Suprapubic skin (tissue), 4 donors: ENCODE results near the gene TET1. TPM values are rescaled to one million over a fixed set of nuclear protein-coding genes. Genes with fewer than 3 reads are reported as not detected.
"Not testable (repeated sequence)": the region's sequence is repeated elsewhere in the genome, so short reads cannot be mapped to it uniquely, and the experiment has no call there.

Experiments used
- DNase-seq, 2 donors: peaks; one replicate each; pipeline ENCODE4 v3.0.0-alpha.2; 2019; ENCODE audit warnings: low spot score in 2 of 2
- H3K27ac ChIP-seq: fragments of 200-600 bp; sonication (generic); one replicate; pipeline ENCODE4 v1.5.1; 2019
- H3K27me3 ChIP-seq: fragments of 200-600 bp; sonication (generic); one replicate; pipeline ENCODE4 v1.5.1; 2019
- H3K36me3 ChIP-seq: fragments of 200-600 bp; sonication (generic); one replicate; pipeline ENCODE4 v1.5.1; 2019
- H3K4me1 ChIP-seq: fragments of 200-600 bp; sonication (generic); one replicate; pipeline ENCODE4 v1.5.1; 2019
- H3K4me3 ChIP-seq: fragments of 200-600 bp; sonication (generic); one replicate; pipeline ENCODE4 v1.5.1; 2019; ENCODE audit warnings: mild to moderate bottlenecking
- H3K9me3 ChIP-seq: fragments of 200-600 bp; sonication (generic); one replicate; pipeline ENCODE4 v1.5.1; 2019
- EP300 ChIP-seq: sonication (generic); formaldehyde crosslinking; IDR thresholded peaks from one replicate; pipeline ENCODE4 v1.6.1; 2017; ENCODE audit warnings: antibody characterized with exemption
- POLR2A ChIP-seq, 2 donors: fragments of 450-650 bp; IDR thresholded peaks; one replicate each; pipeline ENCODE4 v1.6.1; 2017; ENCODE audit warnings: antibody characterized with exemption in 2 of 2, mild to moderate bottlenecking in 2 of 2, moderate library complexity in 2 of 2
- POLR2AphosphoS5 ChIP-seq, 3 donors: sonication (generic); formaldehyde crosslinking; IDR thresholded peaks; one replicate each; pipeline ENCODE4 v1.6.1; 2017; ENCODE audit warnings: antibody characterized with exemption in 3 of 3
- WGBS: methylation state at CpG from one replicate; pipeline ENCODE4 v1.1.5; 2018; 5-methylcytosine and 5-hydroxymethylcytosine counted together
- total RNA-seq, 4 donors: library from RNA; depleted of rRNA; stranded (reverse); fragments of >200 nt; gene quantifications; one replicate each; pipeline ENCODE4 v1.1.0, GENCODE V29; 2016
- TF ChIP-seq, protein P1 (sequence below), 2 donors: fragments of 200-600 bp in 1 of 2; fragments of 450-650 bp in 1 of 2; sonication (generic) in 1 of 2; IDR thresholded peaks; one replicate each; pipeline ENCODE4 v1.5.1; 2016 to 2019; ENCODE audit warnings: antibody characterized with exemption in 2 of 2, mild to moderate bottlenecking in 1 of 2, moderate library complexity in 1 of 2

Gene TET1
- total RNA-seq, 4 donors from 2014 or later: 0.98 to 3.2 (median 2.6) TPM

DNA sequence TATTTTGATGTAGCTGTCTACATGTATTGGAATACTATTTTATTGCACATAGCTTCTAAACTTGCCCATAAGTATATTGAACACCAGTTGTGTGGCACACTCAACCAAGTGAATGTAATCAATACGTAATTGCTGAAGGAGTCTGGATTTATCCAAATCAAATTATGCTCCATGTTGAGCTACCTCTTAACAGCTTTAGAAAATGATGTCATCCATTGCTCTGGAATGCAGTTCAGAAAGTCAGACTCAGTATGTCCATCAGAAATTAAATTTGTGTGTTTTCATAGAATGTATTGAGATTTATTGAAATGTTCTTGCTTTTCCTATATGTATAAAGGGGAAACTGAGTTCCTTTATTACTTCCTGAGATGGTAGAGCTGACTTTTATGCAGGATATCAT is 135.9 kb downstream of the TET1 start:
- H3K36me3 ChIP-seq: peaks cover 8% of the 10 kb centered on the region
- H3K27ac ChIP-seq: no peak overlapping the region
- TF ChIP-seq POLR2AphosphoS5 (IDR thresholded peaks at IDR 0.05) (no peak), EP300 (no peak), POLR2A (IDR thresholded peaks at IDR 0.05) (no peak)
- TF ChIP-seq, protein P1, sequence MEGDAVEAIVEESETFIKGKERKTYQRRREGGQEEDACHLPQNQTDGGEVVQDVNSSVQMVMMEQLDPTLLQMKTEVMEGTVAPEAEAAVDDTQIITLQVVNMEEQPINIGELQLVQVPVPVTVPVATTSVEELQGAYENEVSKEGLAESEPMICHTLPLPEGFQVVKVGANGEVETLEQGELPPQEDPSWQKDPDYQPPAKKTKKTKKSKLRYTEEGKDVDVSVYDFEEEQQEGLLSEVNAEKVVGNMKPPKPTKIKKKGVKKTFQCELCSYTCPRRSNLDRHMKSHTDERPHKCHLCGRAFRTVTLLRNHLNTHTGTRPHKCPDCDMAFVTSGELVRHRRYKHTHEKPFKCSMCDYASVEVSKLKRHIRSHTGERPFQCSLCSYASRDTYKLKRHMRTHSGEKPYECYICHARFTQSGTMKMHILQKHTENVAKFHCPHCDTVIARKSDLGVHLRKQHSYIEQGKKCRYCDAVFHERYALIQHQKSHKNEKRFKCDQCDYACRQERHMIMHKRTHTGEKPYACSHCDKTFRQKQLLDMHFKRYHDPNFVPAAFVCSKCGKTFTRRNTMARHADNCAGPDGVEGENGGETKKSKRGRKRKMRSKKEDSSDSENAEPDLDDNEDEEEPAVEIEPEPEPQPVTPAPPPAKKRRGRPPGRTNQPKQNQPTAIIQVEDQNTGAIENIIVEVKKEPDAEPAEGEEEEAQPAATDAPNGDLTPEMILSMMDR (IDR thresholded peaks at IDR 0.05): no peak
- no peak for DNase-seq
- WGBS: 95% methylated on average over 1 of the region's 1 CpG
- H3K4me3 ChIP-seq: no peak overlapping the region
- H3K27me3 ChIP-seq: no peaks in the 10 kb centered on the region
- H3K9me3 ChIP-seq: no peaks in the 10 kb centered on the region
- H3K4me1 ChIP-seq: no peaks in the 10 kb centered on the region

DNA sequence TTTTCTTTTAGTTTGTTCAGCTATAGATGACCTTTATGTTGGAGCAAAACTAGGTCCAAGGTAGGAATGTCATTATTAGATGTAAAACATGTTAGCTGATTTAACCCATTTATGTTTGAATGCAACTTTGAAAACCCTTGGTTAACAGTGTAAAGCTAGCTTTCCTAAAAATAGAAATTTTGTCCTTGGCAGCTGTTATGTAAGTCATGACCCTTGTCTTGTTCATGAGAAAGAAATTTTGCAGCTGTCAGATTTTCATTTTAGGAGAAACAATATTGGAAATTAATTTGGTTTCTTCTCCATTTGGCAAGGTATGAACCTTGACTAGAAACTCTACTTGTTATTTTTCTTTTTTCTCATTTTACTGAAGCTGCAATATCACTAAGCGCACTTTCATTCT is 137.0 kb downstream of the TET1 start:
- DNase-seq: no peak
- TF ChIP-seq POLR2AphosphoS5 (IDR thresholded peaks at IDR 0.05) (no peak), POLR2A (IDR thresholded peaks at IDR 0.05) (no peak), EP300 (no peak)
- TF ChIP-seq, protein P1 (IDR thresholded peaks at IDR 0.05): no peak
- no peaks in the 10 kb centered on the region for H3K9me3 ChIP-seq
- WGBS: 98% methylated on average over 1 of the region's 1 CpG
- no peaks in the 10 kb centered on the region for H3K4me1 ChIP-seq
- no peaks in the 10 kb centered on the region for H3K27me3 ChIP-seq
- H3K36me3 ChIP-seq: no peaks in the 10 kb centered on the region
- H3K27ac ChIP-seq: no peak overlapping the region
- no peak overlapping the region for H3K4me3 ChIP-seq

DNA sequence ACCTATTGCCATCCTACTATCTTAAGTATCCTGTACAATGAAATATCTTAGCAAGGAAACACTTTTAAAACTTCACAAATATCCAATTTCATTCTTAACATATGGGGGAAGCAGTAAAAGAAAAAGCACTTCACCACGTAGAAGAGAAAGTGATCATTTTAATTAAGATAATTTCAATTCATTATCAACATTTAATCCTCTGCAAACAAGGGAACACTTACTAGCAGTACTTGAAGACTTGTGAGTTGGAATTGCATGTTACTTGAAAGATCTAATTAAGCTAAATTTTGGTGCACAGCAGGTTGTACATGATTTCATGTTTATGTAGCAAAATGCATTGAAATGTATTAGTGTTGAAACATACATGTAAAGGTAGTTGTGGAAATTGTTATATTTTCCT is 140.1 kb downstream of the TET1 start:
- Histone ChIP-seq H3K4me3 (no peak overlapping the region), H3K27me3 (no peaks in the 10 kb centered on the region), H3K36me3 (no peaks in the 10 kb centered on the region), H3K4me1 (no peaks in the 10 kb centered on the region), H3K27ac (no peak overlapping the region), H3K9me3 (no peaks in the 10 kb centered on the region)
- no peak for TF ChIP-seq EP300
- TF ChIP-seq, protein P1 (IDR thresholded peaks at IDR 0.05): no peak
- TF ChIP-seq POLR2AphosphoS5 (IDR thresholded peaks at IDR 0.05): no peak
- TF ChIP-seq POLR2A (IDR thresholded peaks at IDR 0.05): no peak
- DNase-seq: no peak
- WGBS: 72% methylated on average over 1 of the region's 1 CpG

DNA sequence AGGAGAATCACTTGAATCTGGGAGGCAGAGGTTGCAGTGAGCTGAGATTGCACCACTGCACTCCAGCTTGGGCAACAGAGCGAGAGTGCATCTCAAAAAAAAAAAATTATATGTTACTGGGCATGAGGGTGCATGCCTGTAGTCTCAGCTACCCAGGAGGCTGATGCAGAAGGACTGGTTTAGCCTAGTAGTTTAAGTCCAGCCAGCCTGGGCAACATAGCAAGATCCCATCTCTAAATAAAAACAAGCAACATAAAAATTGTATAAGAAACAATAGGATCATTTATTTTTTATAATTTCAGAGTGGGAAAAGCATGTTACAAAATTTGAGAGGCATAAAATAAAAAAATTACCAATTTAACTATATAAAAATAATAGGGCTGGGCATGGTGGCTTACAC is 145.4 kb downstream of the TET1 start:
- TF ChIP-seq POLR2AphosphoS5 (IDR thresholded peaks at IDR 0.05) (no peak), POLR2A (IDR thresholded peaks at IDR 0.05) (no peak), EP300 (no peak)
- TF ChIP-seq, protein P1 (IDR thresholded peaks at IDR 0.05): no peak
- Histone ChIP-seq H3K27ac (no peak overlapping the region), H3K4me1 (no peaks in the 10 kb centered on the region), H3K27me3 (no peaks in the 10 kb centered on the region), H3K4me3 (no peak overlapping the region), H3K36me3 (no peaks in the 10 kb centered on the region), H3K9me3 (no peaks in the 10 kb centered on the region)
- WGBS: 93% methylated on average over 1 of the region's 1 CpG
- no peak for DNase-seq

DNA sequence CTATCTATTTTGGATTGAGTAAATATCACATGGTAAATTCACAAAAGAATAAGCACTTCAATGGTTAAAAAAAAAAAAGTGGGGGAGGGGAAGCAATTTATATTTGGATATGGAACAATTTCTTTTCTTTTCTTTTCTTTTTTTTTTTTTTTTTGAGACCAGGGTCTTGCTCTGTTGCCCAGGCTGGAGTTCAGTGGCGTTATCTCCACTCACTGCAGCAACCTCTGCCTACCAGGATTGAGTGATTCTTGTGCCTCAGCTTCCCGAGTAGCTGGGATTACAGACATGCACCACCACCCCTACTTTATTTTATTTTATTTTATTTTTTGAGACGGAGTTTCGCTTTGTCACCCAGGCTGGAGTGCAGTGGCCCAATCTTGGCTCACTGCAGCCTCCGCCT is 148.8 kb downstream of the TET1 start:
- 94% methylated on average over 5 of the region's 5 CpGs for WGBS
- H3K9me3 ChIP-seq, H3K4me3 ChIP-seq, DNase-seq, H3K36me3 ChIP-seq, H3K27me3 ChIP-seq, H3K27ac ChIP-seq, H3K4me1 ChIP-seq: not testable (repeated sequence)

DNA sequence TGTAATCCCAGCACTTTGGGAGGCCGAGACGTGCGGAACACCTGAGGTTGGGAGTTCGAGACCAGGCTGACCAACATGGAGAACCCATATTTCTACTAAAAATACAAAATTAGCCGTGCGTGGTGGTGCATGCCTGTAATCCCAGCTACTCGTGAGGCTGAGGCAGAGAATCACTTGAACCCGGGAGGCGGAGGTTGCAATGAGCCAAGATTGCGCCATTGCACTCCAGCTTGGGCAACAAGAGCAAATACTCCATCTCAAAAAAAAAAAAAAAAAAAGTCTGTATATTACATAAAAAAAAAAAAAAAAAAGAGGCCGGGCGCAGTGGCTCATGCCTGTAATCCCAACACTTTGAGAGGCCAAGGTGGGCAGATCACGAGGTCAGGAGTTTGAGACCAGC is 152.9 kb downstream of the TET1 start:
- H3K36me3 ChIP-seq, H3K4me3 ChIP-seq, H3K27ac ChIP-seq, H3K9me3 ChIP-seq, H3K27me3 ChIP-seq, H3K4me1 ChIP-seq, DNase-seq: not testable (repeated sequence)
- WGBS: 96% methylated on average over 13 of the region's 13 CpGs
